LNCAP (cell line): ENCODE measurements around the gene PEX6.

Experiments
- CTCF ChIP-seq: fragments of 450-650 bp; IDR thresholded peaks from 2 replicates; pipeline ENCODE4 v1.5.1; 2017; ENCODE audit warnings: mild to moderate bottlenecking

The PEX6 gene

GRCh38 chr6:42916288-42916687 is 62.7 kb downstream of the PEX6 start:
- no peak for TF ChIP-seq CTCF

GRCh38 chr6:42915732-42916131 is 63.2 kb downstream of the PEX6 start, which contains the start of gene PTCRA:
PTCRA (plus strand) TSS chr6:42916053; CDS start chr6:42916070, 17 bp downstream.
- no peak for TF ChIP-seq CTCF

- no peak for TF ChIP-seq CTCF
Observed at GRCh38 chr6:42914546-42914945, 64.4 kb downstream of the PEX6 start.
